Measurements from ENCODE around the gene PKP3. TPM values are rescaled to one million over a fixed set of nuclear protein-coding genes. Genes with fewer than 3 reads are reported as not detected.

Gene PKP3
- total and polyA plus RNA-seq, 9 of the 15 experiments (the other 6 are each of a cell fraction or from before 2014, with no cell fraction given): 0.11 to 110 (median 30.7) TPM

- TF ChIP-seq AFF1 (IDR thresholded peaks at IDR 0.05; ENCODE audit: low read depth in 1 of 2, partially characterized antibody in 2 of 2) (no peak), ZNF408 (CRISPR knock-in tag; IDR thresholded peaks at IDR 0.05; ENCODE audit: low read depth) (no peak), CREB1 (IDR thresholded peaks at IDR 0.05) (no peak), CREB1 (CRISPR knock-in tag; IDR thresholded peaks at IDR 0.05) (0 out of 2 replicates have a peak, but pooled peaks have one; percentile 18), MLX (CRISPR knock-in tag; conservative IDR thresholded peaks at IDR 0.05) (no peak), SP2 (IDR thresholded peaks at IDR 0.05; ENCODE audit: extremely low read depth, low read depth, low read length, poor library complexity, severe bottlenecking) (no peak), MCM2 (IDR thresholded peaks at IDR 0.05; ENCODE audit: low read depth) (no peak), FOSL1 (tag; conservative IDR thresholded peaks at IDR 0.05) (no peak), RFX5 (IDR thresholded peaks at IDR 0.05; ENCODE audit: low read depth, low read length) (no peak), ZBTB5 (IDR thresholded peaks at IDR 0.05) (no peak), ZNF146 (CRISPR knock-in tag; IDR thresholded peaks at IDR 0.05; ENCODE audit: unreplicated experiment) (no peak), PHB2 (IDR thresholded peaks at IDR 0.05; ENCODE audit: low read depth) (no peak), CBX1 (IDR thresholded peaks at IDR 0.05; ENCODE audit: low read depth) (no peak), CREB5 (CRISPR knock-in tag; IDR thresholded peaks at IDR 0.05) (peak; percentile 46; the same call in 1 of the 2 replicates), GMEB1 (CRISPR knock-in tag; IDR thresholded peaks at IDR 0.05) (no peak), ELF1 (tag; IDR thresholded peaks at IDR 0.05) (peak; percentile 66; the same call in 1 of the 2 replicates), ZNF507 (tag; conservative IDR thresholded peaks at IDR 0.05) (no peak; the same call in 1 of the 2 replicates)
These were observed 38.2 kb upstream of the PKP3 start (continued) for GRCh38 chr11:355581-356458.

Measured in K562 (cell line).